Endothelial cell (in vitro differentiated cells): ENCODE measurements around the gene ZSWIM8. TPM values are rescaled to one million over a fixed set of nuclear protein-coding genes. Genes with fewer than 3 reads are reported as not detected.
"Not testable (repeated sequence)": the region's sequence is repeated elsewhere in the genome, so short reads cannot be mapped to it uniquely, and the experiment has no call there.

Experiments
- DNase-seq: peaks from one replicate; pipeline ENCODE4 v3.0.0; 2021; ENCODE audit warnings: low spot score
- H3K27ac Mint-ChIP-seq: one replicate; pipeline ENCODE4 v1.8.0; 2021; ENCODE audit warnings: mixed read lengths, inconsistent platforms; ENCODE audit not compliant: unreplicated experiment
- H3K27me3 Mint-ChIP-seq: one replicate; pipeline ENCODE4 v1.8.0; 2021; ENCODE audit warnings: mild to moderate bottlenecking, moderate library complexity, mixed read lengths, inconsistent platforms; ENCODE audit not compliant: unreplicated experiment
- H3K36me3 Mint-ChIP-seq: one replicate; pipeline ENCODE4 v1.8.0; 2021; ENCODE audit warnings: mild to moderate bottlenecking, low read depth, mixed read lengths, inconsistent platforms; ENCODE audit not compliant: unreplicated experiment
- H3K4me1 Mint-ChIP-seq: one replicate; pipeline ENCODE4 v1.8.0; 2021; ENCODE audit warnings: mild to moderate bottlenecking, mixed read lengths, inconsistent platforms; ENCODE audit not compliant: unreplicated experiment
- H3K4me3 Mint-ChIP-seq: one replicate; pipeline ENCODE4 v1.8.0; 2021; ENCODE audit warnings: mild to moderate bottlenecking, mixed read lengths, inconsistent platforms; ENCODE audit not compliant: unreplicated experiment
- H3K9me3 Mint-ChIP-seq: one replicate; pipeline ENCODE4 v1.8.0; 2021; ENCODE audit warnings: mixed read lengths, inconsistent platforms; ENCODE audit not compliant: unreplicated experiment
- CTCF ChIP-seq: fragments of 200-600 bp; sonication (generic); IDR thresholded peaks from one replicate; pipeline ENCODE4 v1.5.0; 2021; ENCODE audit warnings: antibody characterized with exemption; ENCODE audit not compliant: unreplicated experiment
- total RNA-seq: library from RNA; stranded (reverse); fragmentation: NEBNext Ultra II Directional; extraction: Animal tissue kit (Norgen Biotek cat#: 25700); gene quantifications from one replicate; pipeline ENCODE4 v1.2.1, GENCODE V29; 2021; ENCODE audit not compliant: unreplicated experiment

Gene ZSWIM8
- total RNA-seq, 1 donor from 2014 or later, result 176 TPM

GRCh38 chr10:73828161-73828560, 42.8 kb downstream of the ZSWIM8 start:
- Mint-ChIP-seq H3K4me1 (no peaks in the 10 kb centered on the region), H3K27me3 (no peaks in the 10 kb centered on the region)

GRCh38 chr10:73829090-73829489, 43.7 kb downstream of the ZSWIM8 start:
- H3K9me3 Mint-ChIP-seq, DNase-seq, H3K4me1 Mint-ChIP-seq, H3K4me3 Mint-ChIP-seq, H3K36me3 Mint-ChIP-seq, H3K27me3 Mint-ChIP-seq, H3K27ac Mint-ChIP-seq: not testable (repeated sequence)

More at GRCh38 chr10:73828161-73828560, 42.8 kb downstream of the ZSWIM8 start:
- Mint-ChIP-seq H3K27ac (peak overlapping the region; percentile 2), H3K4me3 (no peak overlapping the region), H3K36me3 (peaks cover 5% of the 10 kb centered on the region), H3K9me3 (no peaks in the 10 kb centered on the region)
- TF ChIP-seq CTCF, result no peak
- no peak for DNase-seq

- peaks cover 13% of the 10 kb centered on the region for H3K4me1 Mint-ChIP-seq
- H3K27me3 Mint-ChIP-seq, result peaks cover 8% of the 10 kb centered on the region
- TF ChIP-seq CTCF, result no peak
- H3K4me3 Mint-ChIP-seq, result no peak overlapping the region
- no peaks in the 10 kb centered on the region for H3K9me3 Mint-ChIP-seq
- DNase-seq, result no peak
- no peak overlapping the region for H3K27ac Mint-ChIP-seq
- H3K36me3 Mint-ChIP-seq, result peaks cover 25% of the 10 kb centered on the region
Observed at GRCh38 chr10:73836427-73836980, 51.1 kb downstream of the ZSWIM8 start.

- peaks cover 15% of the 10 kb centered on the region for H3K4me1 Mint-ChIP-seq
- TF ChIP-seq CTCF, result no peak
- DNase-seq, result no peak
- H3K27ac Mint-ChIP-seq, result no peak overlapping the region
- no peak overlapping the region for H3K4me3 Mint-ChIP-seq
- H3K9me3 Mint-ChIP-seq, result no peaks in the 10 kb centered on the region
- peaks cover 8% of the 10 kb centered on the region for H3K27me3 Mint-ChIP-seq
- H3K36me3 Mint-ChIP-seq, result peaks cover 28% of the 10 kb centered on the region
Observed at GRCh38 chr10:73837072-73837471, 51.7 kb downstream of the ZSWIM8 start.

DNA sequence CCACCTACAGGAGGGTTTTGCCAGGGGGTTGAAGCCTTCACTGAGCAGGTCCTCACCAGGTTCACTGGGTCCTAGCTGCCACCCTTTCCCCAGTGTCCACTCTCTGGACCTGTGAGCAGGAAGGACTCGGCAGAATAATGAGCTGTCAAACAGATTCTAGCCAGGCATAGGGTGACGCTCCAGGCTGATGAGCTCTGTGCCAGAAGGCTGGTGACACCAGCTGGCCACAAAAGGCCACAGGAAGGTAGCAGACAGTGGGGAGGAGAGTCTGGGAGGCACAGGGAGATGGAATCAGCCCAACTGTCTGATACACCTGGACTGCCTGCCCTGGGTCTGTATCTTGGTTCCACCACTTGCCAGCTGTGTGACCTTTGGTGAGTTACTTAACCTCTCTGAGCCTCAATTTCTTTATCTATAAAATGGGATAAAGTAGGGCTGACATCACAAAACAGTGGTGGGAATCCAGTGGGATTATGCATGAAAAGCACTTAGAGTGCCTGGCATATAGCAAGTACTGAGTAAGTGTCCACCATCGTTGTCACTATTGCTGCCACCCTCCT, 52.7 kb downstream of the ZSWIM8 start:
- TF ChIP-seq CTCF, result no peak
- DNase-seq, result no peak
- Mint-ChIP-seq H3K4me3 (no peak overlapping the region), H3K27me3 (peaks cover 8% of the 10 kb centered on the region), H3K4me1 (peaks cover 17% of the 10 kb centered on the region), H3K27ac (no peak overlapping the region), H3K36me3 (peaks cover 35% of the 10 kb centered on the region), H3K9me3 (no peaks in the 10 kb centered on the region)
